Neural cell (in vitro differentiated cells): ENCODE measurements around the gene KIZ. TPM values are rescaled to one million over a fixed set of nuclear protein-coding genes. Genes with fewer than 3 reads are reported as not detected.

Source experiments
- H2AFZ ChIP-seq: fragments of 200-600, 300-800 bp; sonication (generic), shearing (Covaris generic); 2 replicates; pipeline ENCODE4 v1.6.0; 2014; ENCODE audit warnings: low read depth, mild to moderate bottlenecking, antibody characterized with exemption, low read length, moderate library complexity
- H3F3A ChIP-seq: fragments of 200-600 bp; shearing (Covaris generic); 2 replicates; pipeline ENCODE4 v1.6.1; 2016; ENCODE audit warnings: mild to moderate bottlenecking, moderate library complexity, mixed read lengths, antibody characterized with exemption, low read length; ENCODE audit not compliant: insufficient read depth, poor library complexity, severe bottlenecking
- H3K27ac ChIP-seq: fragments of 200-600, 300-800 bp; sonication (generic), shearing (Covaris generic); 2 replicates; pipeline ENCODE4 v1.5.1; 2014; ENCODE audit warnings: mild to moderate bottlenecking, low read length, moderate library complexity
- H3K27me3 ChIP-seq: fragments of 300-800, 200-600 bp; sonication (generic), shearing (Covaris generic); 2 replicates; pipeline ENCODE4 v1.6.0; 2014; ENCODE audit warnings: mild to moderate bottlenecking, low read depth, low read length, moderate library complexity; ENCODE audit not compliant: insufficient read depth
- H3K36me3 ChIP-seq: fragments of 300-800, 200-600 bp; sonication (generic), shearing (Covaris generic); 2 replicates; pipeline ENCODE4 v1.5.1; 2014; ENCODE audit warnings: mild to moderate bottlenecking, antibody characterized with exemption, low read length, moderate library complexity; ENCODE audit not compliant: insufficient read depth
- H3K4me2 ChIP-seq: fragments of 300-800, 200-600 bp; sonication (generic), shearing (Covaris generic); 2 replicates; pipeline ENCODE4 v1.6.0; 2014; ENCODE audit warnings: mild to moderate bottlenecking, low read length
- H3K4me3 ChIP-seq: fragments of 300-800, 200-600 bp; sonication (generic), shearing (Covaris generic); 2 replicates; pipeline ENCODE4 v1.5.1; 2014; ENCODE audit warnings: mild to moderate bottlenecking, low read length, moderate library complexity
- H3K79me2 ChIP-seq: fragments of 200-600 bp; shearing (Covaris generic); replicated peaks from 2 replicates; pipeline ENCODE4 v1.6.0; 2014; ENCODE audit warnings: mild to moderate bottlenecking, low read length, moderate library complexity; ENCODE audit not compliant: insufficient read depth
- H3K9ac ChIP-seq: fragments of 300-800, 200-600 bp; sonication (generic), shearing (Covaris generic); 2 replicates; pipeline ENCODE4 v1.6.1; 2016; ENCODE audit warnings: mild to moderate bottlenecking, low read length, mixed read lengths
- H3K9me2 ChIP-seq: fragments of 200-600 bp; shearing (Covaris generic); 2 replicates; pipeline ENCODE4 v1.6.1; 2016; ENCODE audit warnings: mild to moderate bottlenecking, low read length, mixed read lengths; ENCODE audit not compliant: insufficient read depth
- H3K9me3 ChIP-seq: fragments of 200-600, 300-800 bp; sonication (generic), shearing (Covaris generic); 2 replicates; pipeline ENCODE4 v1.6.1; 2016; ENCODE audit warnings: mild to moderate bottlenecking, mixed run types, low read length, moderate library complexity, mixed read lengths
- H4K20me1 ChIP-seq: fragments of 200-600 bp; shearing (Covaris generic); 2 replicates; pipeline ENCODE4 v1.6.1; 2016; ENCODE audit warnings: mild to moderate bottlenecking, mixed run types; ENCODE audit not compliant: insufficient read depth
- CTCF ChIP-seq: fragments of 450-650 bp; IDR thresholded peaks from 2 replicates; pipeline ENCODE4 v1.5.1; 2014; ENCODE audit warnings: antibody characterized with exemption, mild to moderate bottlenecking, moderate library complexity; ENCODE audit not compliant: poor library complexity, severe bottlenecking
- EP300 ChIP-seq: fragments of 450-650 bp; conservative IDR thresholded peaks from 2 replicates; pipeline ENCODE4 v1.6.1; 2014; ENCODE audit warnings: antibody characterized with exemption, mild to moderate bottlenecking, moderate library complexity; ENCODE audit not compliant: poor library complexity, severe bottlenecking
- EZH2 ChIP-seq: fragments of 200-600, 300-800 bp; shearing (Covaris generic), sonication (generic); IDR thresholded peaks from 2 replicates; pipeline ENCODE4 v1.6.1; 2014; ENCODE audit warnings: antibody characterized with exemption, low read length, borderline replicate concordance, mild to moderate bottlenecking; ENCODE audit not compliant: insufficient read depth, poor library complexity, severe bottlenecking
- MXI1 ChIP-seq: fragments of 450-650 bp; conservative IDR thresholded peaks from 2 replicates; pipeline ENCODE4 v1.6.1; 2014; ENCODE audit warnings: antibody characterized with exemption, mild to moderate bottlenecking; ENCODE audit not compliant: poor library complexity, severe bottlenecking
- POLR2AphosphoS5 ChIP-seq: IDR thresholded peaks from 2 replicates; pipeline ENCODE4 v1.6.1; 2012
- RAD21 ChIP-seq: fragments of 450-650 bp; conservative IDR thresholded peaks from 2 replicates; pipeline ENCODE4 v1.6.1; 2014; ENCODE audit warnings: antibody characterized with exemption, mild to moderate bottlenecking, moderate library complexity
- REST ChIP-seq: IDR thresholded peaks from 2 replicates; pipeline ENCODE4 v1.6.1; 2012; ENCODE audit warnings: borderline replicate concordance
- SMC3 ChIP-seq: fragments of 450-650 bp; conservative IDR thresholded peaks from 2 replicates; pipeline ENCODE4 v1.6.1; 2014; ENCODE audit warnings: antibody characterized with exemption, mild to moderate bottlenecking, moderate library complexity; ENCODE audit not compliant: poor library complexity
- TAF1 ChIP-seq: IDR thresholded peaks from 2 replicates; pipeline ENCODE4 v1.6.1; 2012; ENCODE audit warnings: low read depth
- polyA plus RNA-seq: library from polyadenylated mRNA; depleted of rRNA; stranded (reverse); fragments of >200 nt; gene quantifications from 2 replicates; pipeline ENCODE4 v1.2.3, GENCODE V29; 2014

Gene KIZ
- polyA plus RNA-seq, 1 donor from 2014 or later, result 3.6 TPM

GRCh38 chr20:21175433-21175832 lies 49.6 kb downstream of the KIZ start:
- H3K36me3 ChIP-seq, result no peaks in the 10 kb centered on the region
- H3F3A ChIP-seq, result no peaks in the 10 kb centered on the region
- no peaks in the 10 kb centered on the region for H4K20me1 ChIP-seq
- H3K4me2 ChIP-seq, result no peak overlapping the region
- H3K9ac ChIP-seq, result no peak overlapping the region
- TF ChIP-seq SMC3 (no peak), RAD21 (no peak), EZH2 (no peak), TAF1 (no peak), POLR2AphosphoS5 (no peak), MXI1 (no peak), EP300 (no peak), CTCF (no peak), REST (no peak)
- no peak overlapping the region for H3K4me3 ChIP-seq
- H3K9me3 ChIP-seq, result no peaks in the 10 kb centered on the region
- no peaks in the 10 kb centered on the region for H3K27me3 ChIP-seq
- H3K79me2 ChIP-seq, result no peaks in the 10 kb centered on the region
- no peak overlapping the region for H3K27ac ChIP-seq
- H2AFZ ChIP-seq, result no peak overlapping the region
- no peaks in the 10 kb centered on the region for H3K9me2 ChIP-seq

GRCh38 chr20:21177767-21178166 lies 51.9 kb downstream of the KIZ start:
- no peak overlapping the region for H2AFZ ChIP-seq
- H3F3A ChIP-seq, result no peaks in the 10 kb centered on the region
- no peak overlapping the region for H3K4me2 ChIP-seq
- no peaks in the 10 kb centered on the region for H3K9me2 ChIP-seq
- H3K4me3 ChIP-seq, result no peak overlapping the region
- H3K27me3 ChIP-seq, result no peaks in the 10 kb centered on the region
- H3K9me3 ChIP-seq, result no peaks in the 10 kb centered on the region
- TF ChIP-seq TAF1 (no peak), RAD21 (no peak), EZH2 (no peak), EP300 (no peak), POLR2AphosphoS5 (no peak), MXI1 (no peak), REST (no peak), CTCF (no peak), SMC3 (no peak)
- no peaks in the 10 kb centered on the region for H3K36me3 ChIP-seq
- H3K79me2 ChIP-seq, result no peaks in the 10 kb centered on the region
- no peak overlapping the region for H3K9ac ChIP-seq
- no peaks in the 10 kb centered on the region for H4K20me1 ChIP-seq
- no peak overlapping the region for H3K27ac ChIP-seq
